Ramos (cell line): ENCODE results near the gene CDK19.

Experiments used
- in situ Hi-C: fragments of 300-500 bp; cut with MboI; formaldehyde crosslinking; loops from one replicate; pipeline ENCODE4 v1.14.3; 2022; ENCODE audit warnings: low sequenced_read_pairs; ENCODE audit not compliant: unreplicated experiment

Gene CDK19

GRCh38 chr6:110560239-110561007 lies 254.8 kb downstream of the CDK19 start:
- in situ Hi-C loops, result no loop called here
